GM12874 (cell line): ENCODE data around the gene TUBG1.

ENCODE experiments used
- CTCF ChIP-seq: IDR thresholded peaks from 2 replicates; pipeline ENCODE4 v1.5.1; 2011; ENCODE audit warnings: low read depth, mild to moderate bottlenecking, control low read depth, low read length, moderate library complexity; ENCODE audit not compliant: insufficient read depth

TUBG1 gene

GRCh38 chr17:42609182-42609813 lies at the start of gene TUBG1, which contains the start of gene RETREG3:
TUBG1 (plus strand) TSS chr17:42609683; CDS start chr17:42609738, 55 bp downstream.
RETREG3 (minus strand) TSS chr17:42609374; CDS start chr17:42609324, 50 bp downstream.
- peak; percentile 43 for TF ChIP-seq CTCF

- no peak for TF ChIP-seq CTCF
Measured at GRCh38 chr17:42560246-42560645, 49.2 kb upstream of the TUBG1 start.

- TF ChIP-seq CTCF: no peak
Measured at GRCh38 chr17:42561897-42562387, 47.5 kb upstream of the TUBG1 start, which contains the start of gene COASY. COASY (plus strand) TSS chr17:42562148; CDS start chr17:42562623, 475 bp downstream.

- TF ChIP-seq CTCF: no peak
Measured at GRCh38 chr17:42562388-42563142, 46.9 kb upstream of the TUBG1 start.

- TF ChIP-seq CTCF: no peak
Measured at GRCh38 chr17:42563143-42563509, 46.4 kb upstream of the TUBG1 start.

DNA sequence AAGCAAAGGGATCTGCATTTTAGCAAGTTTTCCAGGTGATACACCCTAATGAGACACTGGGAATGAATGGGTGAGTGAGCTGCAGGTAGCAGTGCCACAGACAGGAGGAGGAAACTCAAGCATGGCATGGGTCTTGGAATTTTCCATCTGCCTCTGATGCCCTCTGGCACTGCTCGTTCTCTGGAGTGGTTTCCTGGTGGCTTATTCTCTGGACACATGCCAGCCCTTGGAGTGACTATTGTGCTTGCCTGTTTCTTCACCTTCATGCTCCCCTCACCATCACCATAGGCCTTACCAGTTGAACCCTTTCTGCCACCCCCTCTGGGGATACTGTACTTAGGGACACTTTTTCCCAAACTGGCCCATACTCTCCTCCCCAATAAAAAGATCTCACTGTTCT lies 45.9 kb upstream of the TUBG1 start:
- TF ChIP-seq CTCF: no peak

DNA sequence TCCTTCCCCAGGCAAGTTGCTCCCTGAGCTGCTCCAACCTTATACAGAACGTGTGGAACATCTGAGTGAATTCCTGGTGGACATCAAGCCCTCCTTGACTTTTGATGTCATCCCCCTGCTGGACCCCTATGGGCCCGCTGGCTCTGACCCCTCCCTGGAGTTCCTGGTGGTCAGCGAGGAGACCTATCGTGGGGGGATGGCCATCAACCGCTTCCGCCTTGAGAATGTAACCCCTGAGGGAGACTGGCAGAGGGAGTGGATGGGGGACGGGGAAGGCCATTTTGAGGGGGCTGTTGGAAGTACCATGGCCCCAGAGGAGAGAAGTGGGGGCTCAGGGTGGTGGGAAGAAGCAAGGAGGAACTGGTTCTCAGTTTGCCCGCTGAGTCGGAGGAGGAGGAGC lies 45.5 kb upstream of the TUBG1 start:
- no peak for TF ChIP-seq CTCF
